ENCODE measurements around the gene ACKR1.
A peak's percentile ranks its signal among the peaks of the same experiment; 100 is the strongest.

The ACKR1 gene

DNA sequence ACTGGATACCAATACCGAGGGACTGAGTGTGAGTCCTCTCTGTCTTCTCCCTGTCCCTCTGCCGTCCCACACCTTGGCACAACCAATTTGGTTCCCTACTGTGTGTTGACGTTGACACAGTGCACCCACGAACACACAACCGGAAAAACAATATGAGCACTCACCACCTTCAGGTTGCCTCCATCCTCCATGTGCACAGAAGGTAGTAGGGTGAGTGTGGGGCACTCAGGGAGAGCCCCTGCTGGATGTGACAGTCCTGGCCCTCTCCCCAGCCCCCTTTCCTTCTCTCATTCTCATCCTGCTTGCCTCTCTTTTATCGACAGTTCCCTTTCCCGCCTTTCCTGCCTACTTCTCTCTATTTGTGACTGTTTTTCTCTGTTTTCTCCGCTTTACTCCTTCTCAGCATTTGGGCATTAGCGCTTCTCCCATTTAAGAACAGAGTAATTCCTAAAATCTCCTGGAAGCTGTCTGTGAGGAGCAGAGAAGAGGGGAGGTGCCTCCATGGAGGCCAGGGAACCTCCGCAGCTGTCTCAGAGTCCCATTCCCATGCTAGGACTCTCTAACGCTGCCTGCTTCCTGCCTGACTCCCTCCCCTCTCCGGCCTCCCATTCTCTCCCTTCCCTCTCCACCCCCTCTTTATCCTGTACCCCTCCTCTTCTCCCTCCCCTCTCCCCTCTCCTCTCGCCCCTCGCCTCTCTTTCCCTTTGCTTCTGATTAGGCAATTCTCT, 16.9 kb upstream of the ACKR1 start:
- no peak for DNase-seq (ENCODE audit: low read depth)

DNA sequence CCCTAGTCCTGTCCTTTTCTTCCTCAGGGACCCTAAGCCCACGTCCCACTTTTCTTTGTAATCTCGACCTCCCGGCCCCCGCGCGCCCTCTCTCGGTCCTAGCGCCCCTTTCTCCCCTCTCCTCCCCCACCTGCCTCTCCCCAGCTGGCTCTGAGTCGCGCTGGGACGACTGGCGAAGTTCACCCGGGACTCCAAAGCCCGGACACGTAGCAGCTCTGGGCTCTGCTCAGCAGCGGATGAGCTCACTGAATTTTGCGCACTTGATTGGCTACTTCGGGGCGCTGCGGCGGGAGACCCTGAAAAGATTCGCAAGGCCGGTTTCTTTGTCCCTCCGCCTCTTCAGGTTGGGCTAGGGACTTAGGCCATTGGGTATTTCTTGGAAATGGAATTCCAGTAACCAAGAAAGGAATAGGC, 16.3 kb upstream of the ACKR1 start:
- DNase-seq (ENCODE audit: low read depth): no peak

DNA sequence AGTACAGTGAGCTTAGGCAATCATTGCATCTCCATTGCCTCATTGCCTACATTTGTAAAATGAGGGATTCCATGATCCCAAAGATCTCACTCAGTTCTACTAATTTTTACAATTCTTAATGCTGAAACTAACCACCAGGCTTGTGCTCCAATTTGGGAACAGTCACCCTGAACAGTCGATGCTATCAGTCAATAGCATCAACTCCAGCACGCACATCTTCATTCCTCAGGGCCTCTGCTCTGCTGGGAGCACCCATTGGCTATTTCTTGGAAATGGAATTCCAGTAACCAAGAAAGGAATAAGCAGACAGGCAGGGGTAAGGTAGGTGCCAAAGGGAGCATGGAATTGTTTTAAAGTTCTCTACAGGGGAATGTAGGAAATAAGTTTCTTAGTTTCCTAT, 14.2 kb upstream of the ACKR1 start:
- DNase-seq (ENCODE audit: low read depth): no peak

DNA sequence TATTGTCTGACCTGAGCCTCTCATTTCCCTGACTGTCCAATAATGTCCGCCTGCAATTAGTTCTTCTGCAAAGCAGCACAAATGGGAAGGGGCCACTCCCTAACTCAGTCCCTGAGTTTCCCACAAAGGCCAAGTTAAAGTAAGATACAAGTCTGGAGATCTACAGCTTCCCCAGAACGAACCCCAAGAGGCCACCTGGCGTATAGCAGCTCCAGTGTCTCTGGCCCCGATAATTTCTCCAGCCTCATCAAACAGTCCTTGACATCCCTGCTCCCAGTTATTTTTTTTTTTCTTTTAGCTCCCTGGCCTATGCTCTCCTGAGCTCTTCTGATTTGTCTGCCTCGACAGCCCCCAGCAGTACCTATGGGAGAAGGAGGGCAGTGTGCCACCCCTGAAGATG, 8.1 kb upstream of the ACKR1 start:
- no peak for DNase-seq (ENCODE audit: low read depth)

DNA sequence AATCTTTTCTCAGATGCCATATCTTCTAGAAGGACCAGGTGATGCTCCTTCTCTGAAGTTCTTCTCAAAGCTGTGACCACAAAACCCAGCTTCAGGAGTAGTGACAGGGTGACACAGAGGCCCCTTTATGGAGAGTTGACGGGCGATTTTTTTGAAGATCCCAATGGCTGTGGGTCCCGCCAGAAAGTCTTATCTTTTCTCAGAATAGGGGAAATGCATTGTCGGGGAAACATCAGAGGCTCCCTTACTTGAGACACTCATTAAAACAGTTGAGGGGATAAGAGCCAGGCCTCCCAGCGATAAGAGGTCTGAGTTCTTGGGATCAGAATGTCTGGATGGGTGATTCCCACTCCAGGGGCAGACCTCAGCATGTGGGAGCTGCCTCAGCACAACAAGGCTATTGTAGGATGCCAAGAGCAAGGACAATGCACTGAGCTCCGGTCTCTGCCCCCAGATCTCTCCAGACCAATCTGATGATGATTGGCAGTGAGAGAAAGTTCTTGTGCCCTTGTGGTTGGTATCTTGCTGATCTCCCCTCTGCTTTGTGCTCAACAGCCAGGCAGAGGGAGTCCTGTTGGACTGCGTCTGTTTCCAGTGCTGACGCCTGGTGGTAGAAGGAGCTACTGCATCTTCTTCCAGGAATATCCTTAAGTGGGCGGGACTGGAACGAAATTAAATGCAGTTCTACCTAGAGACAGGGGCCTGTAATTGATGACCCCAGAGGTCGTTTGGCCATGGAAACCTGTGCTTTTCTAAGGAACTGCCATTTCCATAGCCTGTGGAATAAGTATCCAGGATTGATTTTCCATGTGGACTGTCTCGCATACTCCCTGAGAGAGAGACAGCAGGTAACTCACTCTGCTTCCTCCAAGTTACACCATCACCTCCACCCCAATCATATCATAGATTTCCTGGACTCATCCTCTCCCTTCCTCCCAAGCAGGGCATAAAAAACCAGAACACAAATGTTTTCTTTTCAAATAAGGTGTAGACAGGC, 6.8 kb upstream of the ACKR1 start:
- DNase-seq (ENCODE audit: low read depth): no peak

DNA sequence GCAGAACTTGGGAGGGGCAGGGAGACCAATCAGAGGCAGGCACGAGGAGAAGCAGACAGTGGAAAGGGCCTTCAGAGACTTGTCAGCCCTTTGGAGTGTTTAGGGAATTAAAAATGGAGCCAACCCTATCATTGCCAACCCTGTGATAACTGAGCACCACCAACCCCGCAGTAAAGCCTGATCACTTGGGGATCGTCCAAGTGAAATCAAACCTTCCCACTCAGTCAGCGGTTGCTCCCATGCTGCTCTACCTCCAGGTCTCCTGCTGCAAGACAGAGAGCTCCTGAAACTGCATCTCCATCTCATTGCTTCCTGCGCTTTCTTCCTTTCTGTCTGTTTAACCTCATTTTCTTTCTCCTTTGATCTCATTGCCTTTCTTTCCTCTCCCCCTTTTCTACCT, 4.8 kb upstream of the ACKR1 start:
- DNase-seq (ENCODE audit: low read depth): no peak

DNA sequence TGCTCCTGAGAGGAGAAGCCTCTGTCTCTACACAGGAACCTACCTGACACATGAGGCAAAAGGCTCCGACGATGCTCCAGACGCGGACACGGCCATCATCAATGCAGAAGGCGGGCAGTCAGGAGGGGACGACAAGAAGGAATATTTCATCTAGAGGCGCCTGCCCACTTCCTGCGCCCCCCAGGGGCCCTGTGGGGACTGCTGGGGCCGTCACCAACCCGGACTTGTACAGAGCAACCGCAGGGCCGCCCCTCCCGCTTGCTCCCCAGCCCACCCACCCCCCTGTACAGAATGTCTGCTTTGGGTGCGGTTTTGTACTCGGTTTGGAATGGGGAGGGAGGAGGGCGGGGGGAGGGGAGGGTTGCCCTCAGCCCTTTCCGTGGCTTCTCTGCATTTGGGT, 3.9 kb upstream of the ACKR1 start:
- DNase-seq (ENCODE audit: low read depth): no peak

DNA sequence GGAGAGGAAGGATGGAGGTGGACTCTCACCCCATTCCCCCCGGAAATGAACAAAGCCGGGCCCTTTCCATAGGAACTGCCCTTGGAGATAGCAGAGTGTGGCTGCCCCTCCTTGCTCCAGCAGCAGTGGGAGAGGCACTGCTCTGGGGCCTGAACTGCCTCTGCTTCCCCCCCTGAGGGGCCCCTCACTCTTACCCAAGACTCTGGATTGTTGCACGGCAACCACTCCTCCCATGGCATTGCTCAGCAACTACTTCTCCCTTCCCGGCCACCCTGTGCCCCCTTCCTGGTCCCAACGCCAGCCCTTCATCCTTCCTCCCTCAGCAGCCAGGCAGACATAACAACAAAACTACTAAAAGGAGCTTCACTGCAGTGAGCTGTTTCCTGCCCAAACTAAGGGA, 3.0 kb upstream of the ACKR1 start:
- DNase-seq (ENCODE audit: low read depth): no peak

DNA sequence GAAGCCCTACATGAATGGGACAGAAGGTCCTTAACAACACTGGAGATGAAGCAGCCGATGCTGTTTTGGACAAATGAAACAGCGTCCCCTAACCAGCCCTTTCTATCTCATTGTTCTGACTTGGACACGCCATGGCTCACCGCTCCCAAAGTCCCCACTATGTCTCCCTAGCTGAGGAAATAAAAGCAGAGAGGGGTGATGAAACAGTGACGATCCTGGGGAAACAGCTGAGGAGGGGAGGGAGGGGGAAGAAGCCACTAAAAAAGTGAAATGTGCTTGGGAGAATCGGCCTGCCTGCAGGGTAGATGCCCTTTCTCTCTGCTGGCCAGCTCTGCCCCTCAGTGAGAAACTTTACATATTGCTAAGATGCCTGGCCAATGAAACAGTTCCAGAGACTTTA, 1.1 kb upstream of the ACKR1 start:
- DNase-seq (ENCODE audit: low read depth): no peak

DNA sequence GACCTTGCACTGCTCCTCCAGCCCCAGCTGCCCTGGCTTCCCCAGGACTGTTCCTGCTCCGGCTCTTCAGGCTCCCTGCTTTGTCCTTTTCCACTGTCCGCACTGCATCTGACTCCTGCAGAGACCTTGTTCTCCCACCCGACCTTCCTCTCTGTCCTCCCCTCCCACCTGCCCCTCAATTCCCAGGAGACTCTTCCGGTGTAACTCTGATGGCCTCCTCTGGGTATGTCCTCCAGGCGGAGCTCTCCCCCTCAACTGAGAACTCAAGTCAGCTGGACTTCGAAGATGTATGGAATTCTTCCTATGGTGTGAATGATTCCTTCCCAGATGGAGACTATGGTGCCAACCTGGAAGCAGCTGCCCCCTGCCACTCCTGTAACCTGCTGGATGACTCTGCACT, 550 bp downstream of the ACKR1 start:
- DNase-seq (ENCODE audit: low read depth): no peak

DNA sequence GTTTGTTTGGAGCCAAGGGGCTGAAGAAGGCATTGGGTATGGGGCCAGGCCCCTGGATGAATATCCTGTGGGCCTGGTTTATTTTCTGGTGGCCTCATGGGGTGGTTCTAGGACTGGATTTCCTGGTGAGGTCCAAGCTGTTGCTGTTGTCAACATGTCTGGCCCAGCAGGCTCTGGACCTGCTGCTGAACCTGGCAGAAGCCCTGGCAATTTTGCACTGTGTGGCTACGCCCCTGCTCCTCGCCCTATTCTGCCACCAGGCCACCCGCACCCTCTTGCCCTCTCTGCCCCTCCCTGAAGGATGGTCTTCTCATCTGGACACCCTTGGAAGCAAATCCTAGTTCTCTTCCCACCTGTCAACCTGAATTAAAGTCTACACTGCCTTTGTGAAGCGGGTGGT, 1.4 kb downstream of the ACKR1 start:
- DNase-seq (ENCODE audit: low read depth): no peak

DNA sequence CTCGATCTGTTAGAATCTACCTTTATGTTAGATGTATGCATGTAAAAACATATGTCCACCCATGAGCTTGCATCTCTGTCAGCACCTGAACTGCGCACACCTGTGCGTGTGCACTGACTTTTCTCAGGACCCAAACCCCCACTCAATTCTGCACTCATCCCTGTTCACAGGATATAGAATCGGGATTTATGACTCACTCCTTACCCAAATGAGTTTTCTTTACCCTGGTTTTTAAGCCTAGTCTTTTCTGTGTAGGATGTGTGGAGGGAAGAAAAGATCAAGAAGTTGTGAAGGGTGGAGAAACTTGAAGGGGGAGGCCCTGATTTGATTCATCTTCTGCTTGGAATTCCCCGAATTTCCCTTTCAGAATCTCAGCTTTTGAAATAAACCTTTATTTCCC, 2.4 kb downstream of the ACKR1 start:
- no peak for DNase-seq (ENCODE audit: low read depth)

DNA sequence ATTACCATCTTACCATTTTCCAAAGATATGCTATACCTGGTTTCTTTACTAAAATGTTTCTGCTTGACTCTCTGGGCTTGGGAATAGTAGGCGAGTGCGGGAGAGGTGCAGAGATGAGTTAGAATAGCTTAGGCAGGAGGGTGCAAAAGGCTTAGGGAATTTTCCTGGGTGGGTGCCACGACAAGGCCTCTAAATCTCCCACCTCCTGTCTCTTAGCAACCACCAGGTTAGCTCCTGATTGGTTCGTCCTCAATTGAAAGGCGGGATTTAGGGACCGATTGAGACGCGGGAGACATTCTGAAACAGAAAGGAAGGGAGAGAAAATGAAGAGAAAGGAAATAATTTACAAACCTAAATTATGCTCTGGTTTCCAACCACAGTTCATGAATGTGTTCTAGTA, 3.1 kb downstream of the ACKR1 start:
- no peak for DNase-seq (ENCODE audit: low read depth)

DNA sequence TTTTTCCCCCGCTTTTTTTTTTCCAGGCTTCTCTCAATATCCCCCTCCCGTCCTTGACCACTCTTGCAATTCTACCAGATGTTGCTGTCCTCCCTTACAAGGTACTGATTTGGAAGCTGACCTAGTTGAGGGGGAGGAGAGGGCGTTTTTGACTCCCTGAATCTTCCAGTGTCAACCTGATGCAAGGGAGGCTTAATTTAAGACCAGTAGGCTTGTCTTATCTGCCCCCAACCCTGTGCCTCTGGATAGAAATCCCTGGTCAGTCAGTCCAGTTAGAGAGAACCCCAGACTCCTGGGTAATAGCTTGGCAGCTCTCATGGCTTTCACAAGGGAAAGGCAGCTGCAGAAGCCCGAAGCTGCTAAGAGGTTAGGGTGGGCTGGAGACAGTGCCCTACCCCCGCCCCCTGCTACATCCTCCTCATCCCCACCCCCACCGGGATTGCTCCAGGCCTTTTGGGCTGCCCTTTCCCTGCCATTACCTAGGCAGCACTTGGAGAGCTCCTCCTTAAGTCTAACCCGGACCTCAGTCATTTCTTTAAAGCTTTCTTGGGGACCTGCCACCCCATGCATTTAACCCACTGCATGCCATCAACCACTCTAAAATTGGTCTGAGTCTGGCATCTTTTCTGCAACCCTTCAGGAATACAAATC, 3.6 kb downstream of the ACKR1 start:
- DNase-seq (ENCODE audit: low read depth): no peak

DNA sequence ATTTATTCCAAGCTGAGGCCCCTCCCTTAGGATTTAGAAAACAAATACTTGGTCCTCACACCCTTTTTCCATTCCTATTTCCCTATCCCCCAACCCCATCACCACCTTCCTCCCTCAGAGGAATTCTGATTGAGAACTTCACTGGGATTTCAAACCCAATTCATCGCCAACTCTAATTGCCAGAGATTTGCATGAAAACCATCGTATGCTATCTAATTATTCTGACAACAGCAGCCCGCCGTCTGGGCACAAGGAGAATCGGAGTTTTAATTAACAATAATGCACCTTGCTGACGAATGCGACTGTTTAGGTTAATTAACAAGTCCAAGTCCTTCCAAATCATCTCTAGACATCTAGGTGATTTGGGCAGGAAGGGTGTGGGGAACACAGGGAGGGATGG, 4.4 kb downstream of the ACKR1 start:
- no peak for DNase-seq (ENCODE audit: low read depth)

DNA sequence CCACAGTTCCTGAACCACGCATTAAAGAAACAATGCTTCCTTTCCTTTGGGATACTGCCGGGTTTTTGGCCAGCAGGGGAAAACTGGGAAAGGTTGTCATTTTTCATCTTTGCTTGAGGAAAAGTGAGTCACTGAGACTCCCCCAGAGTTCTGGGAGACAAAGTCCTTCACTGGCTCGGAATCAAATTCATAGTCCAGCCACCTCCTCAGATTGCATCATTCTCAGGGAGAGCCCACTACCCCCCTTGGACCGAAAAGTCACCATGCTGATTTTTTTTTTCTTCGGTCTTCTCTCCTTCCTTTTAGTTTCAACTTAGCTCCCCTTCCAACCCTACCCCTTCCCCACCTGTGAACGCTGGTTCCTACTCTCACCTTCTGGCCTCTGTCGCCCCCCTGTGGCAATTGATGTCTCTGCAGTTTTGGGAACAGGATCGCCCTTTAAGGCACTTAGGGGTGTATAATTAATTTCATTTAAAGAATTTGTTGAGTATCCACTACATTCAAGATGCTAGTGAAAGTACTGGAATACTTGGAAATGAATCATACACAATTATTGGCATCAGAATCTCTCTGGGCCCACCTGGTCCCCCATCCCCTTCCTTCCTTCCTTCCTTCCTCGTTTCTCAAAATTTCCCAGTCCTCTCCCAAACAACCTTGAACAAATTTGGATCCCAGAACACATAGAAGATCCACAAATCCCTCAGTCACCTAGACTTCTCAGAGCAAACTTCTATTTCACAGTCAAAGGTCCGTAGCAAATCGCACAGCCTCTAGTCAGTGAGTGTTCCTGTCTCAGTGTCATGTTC, 6.9 kb downstream of the ACKR1 start:
- DNase-seq (ENCODE audit: low read depth): peak; percentile 13

DNA sequence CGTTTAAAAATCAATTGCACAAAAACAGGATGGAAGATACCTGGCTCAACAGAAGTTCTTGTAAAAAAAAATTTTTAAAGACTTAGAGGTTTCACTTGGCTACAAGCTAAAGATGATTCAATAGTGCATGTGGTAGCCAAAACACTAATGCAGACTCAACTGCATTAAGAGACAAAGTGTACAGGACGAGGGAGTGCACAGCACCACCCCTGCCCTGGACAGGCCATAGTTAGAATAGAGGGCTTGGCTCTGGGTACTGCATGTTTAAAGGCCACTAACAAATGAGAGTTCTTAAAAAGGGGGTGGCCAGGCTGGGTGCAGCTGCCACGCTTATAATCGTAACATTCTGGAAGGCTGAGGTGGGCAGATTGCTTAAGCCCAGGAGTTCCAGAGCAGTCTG, 7.9 kb downstream of the ACKR1 start:
- no peak for DNase-seq (ENCODE audit: low read depth)

DNA sequence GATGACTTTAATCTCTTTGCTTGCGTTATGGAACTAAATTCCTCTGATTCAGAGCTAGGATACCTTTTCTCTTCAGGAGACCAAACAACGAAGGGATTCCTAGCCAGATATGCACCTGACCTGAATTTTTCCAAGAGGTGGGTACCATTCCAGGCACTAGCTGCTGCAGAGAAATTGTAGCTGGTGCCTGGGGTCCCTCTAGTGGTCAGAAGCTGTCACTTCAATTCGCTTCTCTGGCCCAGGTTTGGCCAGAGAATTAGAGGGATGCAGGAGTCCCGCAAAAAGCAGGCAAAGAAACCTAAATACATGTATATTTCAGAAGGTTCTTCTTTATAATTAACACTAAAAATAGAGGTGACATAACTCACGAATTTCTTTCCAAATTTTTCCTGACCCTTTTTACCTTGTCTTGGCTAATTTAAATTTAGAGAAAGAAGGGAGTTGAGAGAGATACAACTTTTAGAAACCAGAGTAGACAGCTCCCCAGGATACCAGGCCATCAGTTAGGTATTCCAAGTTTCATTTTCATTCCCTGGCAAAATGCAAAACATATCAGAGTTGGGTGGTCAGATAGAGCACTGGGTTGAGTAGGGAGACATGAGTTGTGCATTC, 9.6 kb downstream of the ACKR1 start:
- DNase-seq (ENCODE audit: low read depth): no peak

DNA sequence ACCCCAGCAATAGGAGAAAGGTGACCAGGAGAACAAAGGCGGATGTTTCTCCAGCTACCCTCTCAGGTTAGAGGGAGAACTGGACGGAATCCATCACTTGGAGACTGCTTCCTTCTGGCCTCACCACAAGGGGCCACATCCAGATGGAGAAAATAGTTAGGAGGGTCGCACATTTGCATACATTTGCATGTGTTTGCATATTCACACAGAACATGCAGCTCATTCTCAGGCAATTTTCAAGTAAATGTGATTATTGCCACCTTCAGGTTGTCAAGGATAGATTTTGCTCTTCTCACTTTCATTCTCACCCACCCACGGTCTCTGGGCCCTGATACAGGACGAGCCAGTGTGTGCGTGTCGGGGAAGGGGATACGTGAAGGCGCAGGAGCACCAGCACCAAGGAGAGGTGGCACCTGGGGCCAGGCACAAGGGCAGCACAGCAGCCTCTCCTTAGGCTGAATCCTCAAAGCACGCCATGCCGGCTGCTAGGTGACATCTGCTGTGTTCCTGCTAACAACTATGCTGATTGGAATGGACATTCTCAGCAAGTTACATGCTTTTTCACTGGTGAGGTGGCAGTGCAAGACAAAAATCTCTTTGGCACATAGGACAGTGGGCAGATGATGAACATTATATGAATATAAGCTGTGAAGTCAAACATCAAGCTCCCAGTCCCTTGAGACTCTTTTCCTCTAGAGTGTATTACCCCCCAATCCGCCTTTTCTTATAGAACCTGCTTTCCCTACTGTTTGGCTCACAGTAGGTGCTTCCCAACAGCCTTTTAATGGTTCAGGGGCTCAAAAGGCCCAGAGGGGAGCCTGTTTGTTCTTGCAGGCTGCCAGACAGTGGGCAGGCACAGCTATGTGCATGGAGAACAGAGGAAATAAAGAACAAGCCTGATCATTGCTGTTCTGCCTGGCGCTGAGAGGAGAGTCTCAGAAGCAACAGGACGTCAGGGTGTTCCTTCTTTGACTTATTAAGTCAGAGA, 14.3 kb downstream of the ACKR1 start:
- no peak for DNase-seq (ENCODE audit: low read depth)

Measured in stimulated activated CD4-positive, alpha-beta T cell treated with anti-CD3 and anti-CD28 coated beads, Interleukin-2, amount 100 ng/mL, for 4 hours (primary cell).